ENCODE data around the gene DPY19L2. TPM values are rescaled to one million over a fixed set of nuclear protein-coding genes. Genes with fewer than 3 reads are reported as not detected.
"Not testable (repeated sequence)": the region's sequence is repeated elsewhere in the genome, so short reads cannot be mapped to it uniquely, and the experiment has no call there.

The DPY19L2 gene
- total RNA-seq, 1 experiment from 2014 or later, result 4.1 TPM

GRCh38 chr12:63663005-63663404, 5.3 kb downstream of the DPY19L2 start:
- not testable (repeated sequence) for DNase-seq (ENCODE audit: low read depth)

- peak; percentile 7 for DNase-seq (ENCODE audit: low read depth)
Measured at GRCh38 chr12:63658501-63658900, 9.8 kb downstream of the DPY19L2 start.

- not testable (repeated sequence) for DNase-seq (ENCODE audit: low read depth)
Measured at GRCh38 chr12:63656407-63656806, 11.9 kb downstream of the DPY19L2 start.

- not testable (repeated sequence) for DNase-seq (ENCODE audit: low read depth)
Measured at GRCh38 chr12:63655543-63656257, 12.6 kb downstream of the DPY19L2 start.

DNA sequence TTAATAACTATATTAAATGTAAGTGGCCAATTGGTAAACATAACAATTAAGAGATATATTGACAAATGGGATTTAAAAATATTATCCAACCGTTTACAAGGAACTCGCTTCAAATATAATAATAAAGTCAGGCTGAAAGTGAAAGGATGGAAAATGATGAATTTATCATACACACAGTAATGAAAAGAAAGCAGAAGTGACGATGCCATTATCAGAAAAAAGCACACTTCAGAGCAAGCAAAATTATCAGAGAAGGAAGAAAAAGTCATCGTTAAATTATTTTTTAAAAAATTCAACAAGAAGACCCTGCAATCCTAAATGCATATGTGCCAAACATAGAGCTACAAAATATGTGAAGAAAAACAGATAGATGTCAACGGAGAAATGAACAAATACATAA, 13.8 kb downstream of the DPY19L2 start:
- DNase-seq (ENCODE audit: low read depth), result not testable (repeated sequence)

- DNase-seq (ENCODE audit: low read depth), result peak; percentile 79
Measured at GRCh38 chr12:63649517-63649916, 18.8 kb downstream of the DPY19L2 start.

DNA sequence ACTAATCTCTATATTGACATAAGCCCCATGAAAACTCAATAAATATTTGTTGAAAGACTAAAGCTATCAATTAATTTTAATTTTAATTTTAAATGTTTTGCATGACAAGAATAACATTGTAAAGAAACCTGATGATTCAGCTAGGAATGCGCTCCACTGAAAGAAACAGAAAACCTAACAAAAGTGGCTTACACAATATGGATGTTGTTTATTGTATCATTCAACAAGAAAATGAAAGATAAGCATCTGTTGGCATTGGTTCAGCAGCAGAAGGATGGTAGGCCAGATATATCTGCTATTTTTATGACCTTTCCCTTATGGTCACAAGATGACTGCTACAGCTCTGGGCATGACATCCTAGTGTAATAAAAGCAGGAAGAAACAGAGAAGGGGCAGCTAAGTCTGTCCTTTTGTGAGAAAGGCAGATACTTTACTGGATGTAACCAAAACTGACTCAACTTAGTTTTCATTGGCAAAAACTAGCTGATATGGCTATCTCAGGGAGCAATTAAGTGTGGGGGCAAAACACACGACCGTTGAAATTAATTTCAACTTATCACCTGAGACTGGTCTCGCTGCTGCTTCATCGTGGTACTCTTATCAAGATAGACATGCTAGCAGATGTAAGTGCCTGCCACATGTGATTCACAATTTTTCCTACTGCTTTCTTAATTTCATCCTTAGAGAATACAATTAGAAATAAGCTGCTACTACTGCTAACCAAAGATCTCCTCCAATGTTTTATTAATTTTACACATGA, 24.7 kb downstream of the DPY19L2 start:
- peak; percentile 41 for DNase-seq (ENCODE audit: low read depth)

DNA sequence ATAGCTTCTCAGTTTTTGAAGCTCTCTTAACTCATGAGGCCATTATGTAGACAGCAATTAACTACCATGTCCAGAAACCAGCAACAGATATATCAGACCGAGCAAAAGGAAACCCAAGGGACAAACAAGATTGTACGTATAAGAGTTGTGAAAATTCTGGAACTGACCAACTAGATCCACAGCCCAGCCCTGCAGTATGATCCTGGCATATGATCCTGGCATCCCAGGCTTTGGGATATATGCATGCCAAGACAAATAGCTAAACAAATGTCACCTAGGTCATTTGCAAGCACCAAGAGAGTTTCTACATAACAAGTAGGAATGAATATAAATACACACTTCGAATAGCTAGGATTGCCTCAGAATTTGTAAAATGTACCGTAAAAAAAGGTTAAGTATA, 44.0 kb downstream of the DPY19L2 start:
- DNase-seq (ENCODE audit: low read depth), result not testable (repeated sequence)

- not testable (repeated sequence) for DNase-seq (ENCODE audit: low read depth)
Measured at GRCh38 chr12:63615544-63615943, 52.7 kb downstream of the DPY19L2 start.

GRCh38 chr12:63611285-63611684, 57.0 kb downstream of the DPY19L2 start:
- DNase-seq (ENCODE audit: low read depth), result not testable (repeated sequence)

- not testable (repeated sequence) for DNase-seq (ENCODE audit: low read depth)
Measured at GRCh38 chr12:63609281-63609680, 59.0 kb downstream of the DPY19L2 start.

GRCh38 chr12:63604985-63605384, 63.3 kb downstream of the DPY19L2 start:
- DNase-seq (ENCODE audit: low read depth), result not testable (repeated sequence)

DNA sequence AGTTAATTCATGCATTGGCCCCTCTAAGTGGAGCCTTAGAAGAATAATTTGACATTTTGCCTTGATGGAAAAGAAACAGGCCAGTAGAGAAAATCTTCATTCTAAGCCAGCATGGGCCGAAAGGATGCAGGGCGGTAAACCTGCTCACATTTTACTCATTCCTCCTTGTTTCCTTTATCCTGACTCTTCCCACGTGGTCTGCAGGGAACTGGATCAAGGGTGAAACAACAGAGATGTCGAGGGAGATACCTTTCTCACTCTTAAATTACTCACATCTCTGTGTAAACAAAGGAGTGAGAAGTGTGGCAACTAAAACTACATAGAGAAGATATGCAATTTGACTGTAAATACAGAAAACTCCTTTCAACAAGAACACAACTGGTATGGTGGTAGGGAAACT, 73.5 kb downstream of the DPY19L2 start:
- not testable (repeated sequence) for DNase-seq (ENCODE audit: low read depth)

DNA sequence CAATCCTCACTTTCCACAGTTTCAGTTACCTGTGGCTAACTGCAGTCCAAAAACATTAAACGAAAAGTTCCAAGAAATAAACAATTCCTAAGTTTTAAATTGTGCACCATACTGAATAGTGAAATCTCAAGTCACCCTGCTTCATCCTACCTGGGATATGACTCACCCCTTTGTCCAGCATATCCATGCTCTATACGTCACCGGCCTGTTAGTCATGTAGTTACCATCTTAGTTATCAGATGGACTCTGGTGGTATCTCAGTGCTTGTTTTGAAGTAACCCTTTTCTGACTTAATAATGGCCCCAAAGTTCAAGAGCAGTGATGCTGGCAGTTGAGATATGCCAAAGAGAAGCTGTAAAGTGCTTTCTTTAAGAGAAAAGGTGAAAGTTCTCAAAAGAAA, 83.9 kb downstream of the DPY19L2 start:
- DNase-seq (ENCODE audit: low read depth), result peak; percentile 42

DNA sequence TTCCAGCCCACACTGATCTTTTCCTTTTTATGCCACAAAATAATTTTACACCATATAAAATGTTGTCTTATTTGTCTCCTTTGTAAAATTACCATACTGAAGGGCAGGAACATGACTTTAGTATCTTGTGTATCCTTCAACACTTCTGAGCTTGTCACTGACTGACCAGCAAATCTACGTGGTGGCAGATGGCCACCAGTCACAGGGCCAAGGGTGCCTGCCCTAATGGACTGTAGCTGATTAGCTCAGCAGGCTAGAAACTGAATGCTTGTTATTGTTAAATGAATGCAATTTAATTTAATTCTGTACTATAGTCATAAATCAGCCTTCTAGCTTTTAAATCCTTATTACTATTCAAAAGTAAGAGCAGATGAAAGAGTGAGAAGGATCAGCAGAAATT, 85.0 kb downstream of the DPY19L2 start:
- not testable (repeated sequence) for DNase-seq (ENCODE audit: low read depth)

DNA sequence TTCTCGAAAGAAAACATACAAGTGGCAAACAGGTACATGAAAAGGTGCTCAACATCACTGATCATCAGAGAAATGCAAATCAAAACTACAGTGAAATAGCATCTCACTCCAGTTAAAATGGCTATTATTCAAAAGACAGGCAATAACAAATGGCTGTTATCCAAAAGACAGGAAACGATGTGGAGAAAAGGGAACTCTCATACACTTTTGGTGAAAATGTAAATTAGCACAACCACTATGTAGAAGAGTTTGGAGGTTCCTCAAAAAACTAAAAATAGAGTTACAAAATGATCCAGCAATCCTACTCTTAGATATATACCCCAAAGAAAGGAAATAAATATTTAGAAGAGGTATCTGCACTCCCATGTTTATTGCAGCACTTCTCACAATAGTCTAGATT, 90.7 kb downstream of the DPY19L2 start:
- DNase-seq (ENCODE audit: low read depth), result not testable (repeated sequence)

GRCh38 chr12:63572038-63572437, 96.3 kb downstream of the DPY19L2 start:
- DNase-seq (ENCODE audit: low read depth), result not testable (repeated sequence)

GRCh38 chr12:63558445-63558844, 109.8 kb downstream of the DPY19L2 start:
- DNase-seq (ENCODE audit: low read depth), result not testable (repeated sequence)

- DNase-seq (ENCODE audit: low read depth), result not testable (repeated sequence)
Measured at GRCh38 chr12:63551397-63551796, 116.9 kb downstream of the DPY19L2 start.

DNA sequence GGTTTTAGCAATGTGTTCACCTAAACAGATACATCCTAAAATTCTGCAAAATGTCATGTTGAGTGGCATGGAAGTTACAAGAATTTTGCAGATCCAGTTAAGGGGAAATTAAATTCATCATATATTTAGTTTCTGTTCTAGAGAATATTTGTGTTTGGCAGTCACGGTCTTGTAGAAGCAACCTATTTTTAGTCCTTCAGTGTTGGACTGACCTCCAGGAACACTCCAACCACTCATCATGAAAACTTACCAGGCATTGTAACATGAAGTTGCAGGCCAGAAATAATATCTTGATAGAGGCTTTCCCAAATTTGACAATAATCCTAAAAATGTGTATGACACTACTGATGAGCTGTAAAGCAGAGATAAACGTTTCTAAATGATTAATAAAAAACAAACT, 119.3 kb downstream of the DPY19L2 start:
- not testable (repeated sequence) for DNase-seq (ENCODE audit: low read depth)

GRCh38 chr12:63545298-63545916, 122.9 kb downstream of the DPY19L2 start:
- not testable (repeated sequence) for DNase-seq (ENCODE audit: low read depth)

GRCh38 chr12:63538656-63539055, 129.6 kb downstream of the DPY19L2 start:
- not testable (repeated sequence) for DNase-seq (ENCODE audit: low read depth)
